Hepatocyte (in vitro differentiated cells): Measurements from ENCODE around the gene NEU4. TPM values are rescaled to one million over a fixed set of nuclear protein-coding genes. Genes with fewer than 3 reads are reported as not detected.

Source experiments
- DNase-seq: peaks from one replicate; pipeline ENCODE4 v3.0.0-alpha.2; 2016; ENCODE audit warnings: low spot score
- H2AFZ ChIP-seq: fragments of 200-600 bp; sonication (generic); 2 replicates; pipeline ENCODE4 v1.6.0; 2016; ENCODE audit warnings: antibody characterized with exemption, mild to moderate bottlenecking
- H3K27ac ChIP-seq: fragments of 200-600 bp; sonication (generic); 2 replicates; pipeline ENCODE4 v1.5.1; 2016; ENCODE audit warnings: mild to moderate bottlenecking
- H3K27me3 ChIP-seq: fragments of 200-600 bp; sonication (generic); 2 replicates; pipeline ENCODE4 v1.6.1; 2016
- H3K36me3 ChIP-seq: fragments of 200-600 bp; sonication (generic); replicated peaks from 2 replicates; pipeline ENCODE4 v1.5.1; 2016; ENCODE audit warnings: low read depth; ENCODE audit not compliant: insufficient read depth
- H3K4me1 ChIP-seq: fragments of 200-600 bp; sonication (generic); 2 replicates; pipeline ENCODE4 v1.5.1; 2016; ENCODE audit warnings: mild to moderate bottlenecking, moderate library complexity; ENCODE audit not compliant: insufficient read depth
- H3K4me2 ChIP-seq: fragments of 200-600 bp; sonication (generic); 2 replicates; pipeline ENCODE4 v1.6.0; 2016
- H3K4me3 ChIP-seq: fragments of 200-600 bp; sonication (generic); 2 replicates; pipeline ENCODE4 v1.5.1; 2016; ENCODE audit warnings: mild to moderate bottlenecking
- H3K79me2 ChIP-seq: fragments of 200-600 bp; sonication (generic); 2 replicates; pipeline ENCODE4 v1.6.0; 2017; ENCODE audit warnings: mild to moderate bottlenecking
- H3K9me2 ChIP-seq: fragments of 200-600 bp; sonication (generic); replicated peaks from 2 replicates; pipeline ENCODE4 v1.6.0; 2017; ENCODE audit warnings: mild to moderate bottlenecking; ENCODE audit not compliant: insufficient read depth
- H3K9me3 ChIP-seq: fragments of 200-600 bp; sonication (generic); 2 replicates; pipeline ENCODE4 v1.5.1; 2016; ENCODE audit warnings: low read depth, mild to moderate bottlenecking
- H4K20me1 ChIP-seq: fragments of 200-600 bp; sonication (generic); 2 replicates; pipeline ENCODE4 v1.6.0; 2016; ENCODE audit warnings: mild to moderate bottlenecking; ENCODE audit not compliant: insufficient read depth, poor library complexity, severe bottlenecking
- CTCF ChIP-seq: fragments of 200-600 bp; sonication (generic); IDR thresholded peaks from 2 replicates; pipeline ENCODE4 v1.5.1; 2016; ENCODE audit warnings: antibody characterized with exemption, mild to moderate bottlenecking; ENCODE audit not compliant: poor library complexity
- EZH2 ChIP-seq: fragments of 200-600 bp; sonication (generic); IDR thresholded peaks from 2 replicates; pipeline ENCODE4 v1.6.1; 2016; ENCODE audit warnings: antibody characterized with exemption, mild to moderate bottlenecking, borderline replicate concordance
- EZH2phosphoT487 ChIP-seq: fragments of 200-600 bp; sonication (generic); IDR thresholded peaks from one replicate; pipeline ENCODE4 v1.6.1; 2018; ENCODE audit warnings: antibody characterized with exemption, mild to moderate bottlenecking, low read depth, moderate library complexity; ENCODE audit not compliant: unreplicated experiment, severe bottlenecking
- WGBS: methylation state at CpG from one replicate; pipeline ENCODE4 v1.1.6; 2016; ENCODE audit warnings: low lambda C conversion rate; ENCODE audit errors: missing lambda C conversion rate; 5-methylcytosine and 5-hydroxymethylcytosine counted together
- polyA plus RNA-seq: library from polyadenylated mRNA; unstranded; fragments of >200 nt; fragmentation: Nextera tagmentation; extraction: Ambion mirVana; gene quantifications from 2 replicates; pipeline ENCODE4 v1.2.1, GENCODE V29; 2016
- total RNA-seq: library from RNA; depleted of rRNA; stranded (reverse); fragments of >200 nt; gene quantifications from 2 replicates; pipeline ENCODE4 v1.2.3, GENCODE V29; 2014

The NEU4 gene
- total and polyA plus RNA-seq, 2 experiments from 2014 or later, result 6.8 to 10.2 TPM

GRCh38 chr2:241774419-241775222 is 34.4 kb upstream of the NEU4 start:
- Histone ChIP-seq H3K4me3 (no peak overlapping the region), H3K27me3 (no peaks in the 10 kb centered on the region), H3K9me3 (no peaks in the 10 kb centered on the region), H2AFZ (no peak overlapping the region), H4K20me1 (no peaks in the 10 kb centered on the region), H3K36me3 (no peaks in the 10 kb centered on the region), H3K9me2 (no peaks in the 10 kb centered on the region), H3K79me2 (no peaks in the 10 kb centered on the region), H3K4me1 (peaks cover 19% of the 10 kb centered on the region), H3K4me2 (no peak overlapping the region), H3K27ac (no peak overlapping the region)
- DNase-seq, result no peak
- WGBS, result 81% methylated on average over 26 of the region's 40 CpGs
- TF ChIP-seq EZH2phosphoT487 (no peak), EZH2 (no peak), CTCF (no peak)

GRCh38 chr2:241775223-241776177 is 33.5 kb upstream of the NEU4 start:
- peaks cover 15% of the 10 kb centered on the region for H3K4me1 ChIP-seq
- H3K27me3 ChIP-seq, result no peaks in the 10 kb centered on the region
- no peak overlapping the region for H3K4me2 ChIP-seq
- H4K20me1 ChIP-seq, result no peaks in the 10 kb centered on the region
- 85% methylated on average over 34 of the region's 34 CpGs for WGBS
- H3K27ac ChIP-seq, result no peak overlapping the region
- no peaks in the 10 kb centered on the region for H3K9me3 ChIP-seq
- H3K4me3 ChIP-seq, result no peak overlapping the region
- no peaks in the 10 kb centered on the region for H3K79me2 ChIP-seq
- no peaks in the 10 kb centered on the region for H3K9me2 ChIP-seq
- no peaks in the 10 kb centered on the region for H3K36me3 ChIP-seq
- no peak overlapping the region for H2AFZ ChIP-seq
- TF ChIP-seq EZH2 (no peak), EZH2phosphoT487 (no peak), CTCF (no peak)
- DNase-seq, result no peak

GRCh38 chr2:241776336-241777169 is 32.4 kb upstream of the NEU4 start, which contains the start of gene GAL3ST2:
Gene GAL3ST2, plus strand, starts transcription at chr2:241776822. Its CDS starts 134 bp downstream, at chr2:241776956.
- 88% methylated on average over 23 of the region's 27 CpGs for WGBS
- no peak within 1 kb of the TSS for H3K4me3 ChIP-seq

More at GRCh38 chr2:241776336-241777169, 32.4 kb upstream of the NEU4 start, which contains the start of gene GAL3ST2:
- Histone ChIP-seq H3K4me1 (peaks cover 5% of the 10 kb centered on the region), H2AFZ (no peak within 1 kb of the TSS), H4K20me1 (no peaks in the 10 kb centered on the region), H3K27me3 (no peaks in the 10 kb centered on the region), H3K4me2 (no peak within 1 kb of the TSS), H3K79me2 (no peaks in the 10 kb centered on the region), H3K27ac (no peak within 1 kb of the TSS), H3K9me2 (no peaks in the 10 kb centered on the region), H3K9me3 (peaks cover 8% of the 10 kb centered on the region), H3K36me3 (no peaks in the 10 kb centered on the region)
- TF ChIP-seq CTCF (no peak), EZH2phosphoT487 (no peak), EZH2 (no peak)
- no peak for DNase-seq
